Thoracic aorta (tissue), 2 donors: ENCODE results near the gene ARSI. TPM values are rescaled to one million over a fixed set of nuclear protein-coding genes. Genes with fewer than 3 reads are reported as not detected.

Experiments used
- ATAC-seq: fragments of 150-250 bp; one replicate; pipeline ENCODE4 v1.8.0; 2017; ENCODE audit warnings: low read depth; ENCODE audit not compliant: insufficient number of reproducible peaks, low FRiP score
- DNase-seq: peaks from one replicate; pipeline ENCODE4 v3.0.0-alpha.2; 2020; ENCODE audit warnings: low spot score
- H3K27ac ChIP-seq, 2 donors: fragments of 200-600 bp; sonication (generic); 1 replicate in 1 of 2; 2 replicates in 1 of 2; pipeline ENCODE4 v1.5.1; 2016; ENCODE audit warnings: mild to moderate bottlenecking in 2 of 2, moderate library complexity in 2 of 2
- H3K27me3 ChIP-seq: fragments of 200-600 bp; sonication (generic); replicated peaks from 2 replicates; pipeline ENCODE4 v1.6.0; 2016; ENCODE audit warnings: mild to moderate bottlenecking; ENCODE audit not compliant: insufficient read depth
- H3K36me3 ChIP-seq: fragments of 200-600 bp; sonication (generic); one replicate; pipeline ENCODE4 v1.5.1; 2016
- H3K4me1 ChIP-seq, 2 donors: fragments of 200-600 bp; sonication (generic); 1 replicate in 1 of 2; 2 replicates in 1 of 2; pipeline versions ENCODE4 v1.5.1 to v1.6.0; 2016; ENCODE audit warnings: low read depth in 2 of 2, mild to moderate bottlenecking in 1 of 2; ENCODE audit not compliant: control insufficient read depth in 1 of 2
- H3K4me3 ChIP-seq: fragments of 200-600 bp; sonication (generic); 2 replicates; pipeline ENCODE4 v1.5.1; 2016; ENCODE audit warnings: mild to moderate bottlenecking
- H3K9me3 ChIP-seq: fragments of 200-600 bp; sonication (generic); 2 replicates; pipeline ENCODE4 v1.5.1; 2016
- total RNA-seq, 2 donors: library from RNA; depleted of rRNA; stranded (reverse); fragments of >200 nt; gene quantifications; one replicate each; pipeline versions ENCODE4 v1.1.0 to v1.2.3, GENCODE V29; 2016
- TF ChIP-seq, protein P1 (sequence below): fragments of 200-600 bp; sonication (generic); IDR thresholded peaks from one replicate; pipeline ENCODE4 v1.5.1; 2019; ENCODE audit warnings: antibody characterized with exemption

ARSI gene
- total RNA-seq, 2 donors from 2014 or later, result 0.41 to 4.3 TPM

DNA sequence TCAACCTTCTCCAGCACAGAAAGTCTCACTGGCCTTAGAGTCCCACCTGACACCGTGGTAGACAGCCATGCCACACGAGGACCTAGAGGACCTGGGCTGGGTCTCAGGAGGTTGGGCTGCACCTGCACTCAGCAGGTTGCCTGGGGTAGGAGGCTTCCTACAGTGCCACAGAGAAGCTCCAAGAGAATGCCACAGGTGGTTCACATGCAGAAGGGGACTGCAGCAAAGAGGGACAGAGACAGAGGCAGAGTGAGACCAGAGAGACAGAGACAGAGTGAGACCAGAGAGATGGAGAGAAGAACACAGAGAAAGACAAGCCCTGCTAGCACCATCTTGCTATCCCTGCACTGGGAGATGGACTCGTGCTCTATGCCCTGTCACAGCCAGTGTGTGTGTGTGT, 18.8 kb downstream of the ARSI start:
- Histone ChIP-seq H3K36me3 (no peaks in the 10 kb centered on the region), H3K4me1 (no peaks in the 10 kb centered on the region), H3K4me3 (no peak overlapping the region), H3K27ac (no peak overlapping the region), H3K27me3 (no peaks in the 10 kb centered on the region), H3K9me3 (no peaks in the 10 kb centered on the region)
- no peak for DNase-seq
- no peak for ATAC-seq
- TF ChIP-seq, protein P1, sequence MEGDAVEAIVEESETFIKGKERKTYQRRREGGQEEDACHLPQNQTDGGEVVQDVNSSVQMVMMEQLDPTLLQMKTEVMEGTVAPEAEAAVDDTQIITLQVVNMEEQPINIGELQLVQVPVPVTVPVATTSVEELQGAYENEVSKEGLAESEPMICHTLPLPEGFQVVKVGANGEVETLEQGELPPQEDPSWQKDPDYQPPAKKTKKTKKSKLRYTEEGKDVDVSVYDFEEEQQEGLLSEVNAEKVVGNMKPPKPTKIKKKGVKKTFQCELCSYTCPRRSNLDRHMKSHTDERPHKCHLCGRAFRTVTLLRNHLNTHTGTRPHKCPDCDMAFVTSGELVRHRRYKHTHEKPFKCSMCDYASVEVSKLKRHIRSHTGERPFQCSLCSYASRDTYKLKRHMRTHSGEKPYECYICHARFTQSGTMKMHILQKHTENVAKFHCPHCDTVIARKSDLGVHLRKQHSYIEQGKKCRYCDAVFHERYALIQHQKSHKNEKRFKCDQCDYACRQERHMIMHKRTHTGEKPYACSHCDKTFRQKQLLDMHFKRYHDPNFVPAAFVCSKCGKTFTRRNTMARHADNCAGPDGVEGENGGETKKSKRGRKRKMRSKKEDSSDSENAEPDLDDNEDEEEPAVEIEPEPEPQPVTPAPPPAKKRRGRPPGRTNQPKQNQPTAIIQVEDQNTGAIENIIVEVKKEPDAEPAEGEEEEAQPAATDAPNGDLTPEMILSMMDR, result no peak

DNA sequence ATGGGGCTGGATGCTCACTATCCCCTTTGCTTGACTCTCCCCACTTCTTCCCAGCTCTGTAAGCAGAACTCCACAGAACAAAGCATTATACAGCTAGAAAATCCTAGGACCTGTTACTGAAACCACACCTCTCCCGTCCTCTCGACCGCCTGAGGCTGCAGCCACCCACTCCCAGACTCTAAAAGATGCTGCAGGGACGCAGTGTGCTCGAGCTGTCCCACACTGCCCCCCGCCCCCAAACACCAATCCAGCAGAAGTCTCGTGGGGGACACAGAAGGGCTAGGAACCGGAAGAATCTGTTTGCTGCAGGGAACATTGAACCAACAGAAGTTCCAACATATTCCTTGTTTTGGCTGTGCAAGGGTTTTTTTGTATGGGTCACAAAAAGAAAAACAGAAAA, 20.7 kb downstream of the ARSI start:
- no peak overlapping the region for H3K27ac ChIP-seq
- DNase-seq, result no peak
- H3K27me3 ChIP-seq, result no peaks in the 10 kb centered on the region
- H3K4me1 ChIP-seq, result no peaks in the 10 kb centered on the region
- H3K9me3 ChIP-seq, result no peaks in the 10 kb centered on the region
- H3K36me3 ChIP-seq, result no peaks in the 10 kb centered on the region
- no peak overlapping the region for H3K4me3 ChIP-seq
- TF ChIP-seq, protein P1, result no peak
- no peak for ATAC-seq

DNA sequence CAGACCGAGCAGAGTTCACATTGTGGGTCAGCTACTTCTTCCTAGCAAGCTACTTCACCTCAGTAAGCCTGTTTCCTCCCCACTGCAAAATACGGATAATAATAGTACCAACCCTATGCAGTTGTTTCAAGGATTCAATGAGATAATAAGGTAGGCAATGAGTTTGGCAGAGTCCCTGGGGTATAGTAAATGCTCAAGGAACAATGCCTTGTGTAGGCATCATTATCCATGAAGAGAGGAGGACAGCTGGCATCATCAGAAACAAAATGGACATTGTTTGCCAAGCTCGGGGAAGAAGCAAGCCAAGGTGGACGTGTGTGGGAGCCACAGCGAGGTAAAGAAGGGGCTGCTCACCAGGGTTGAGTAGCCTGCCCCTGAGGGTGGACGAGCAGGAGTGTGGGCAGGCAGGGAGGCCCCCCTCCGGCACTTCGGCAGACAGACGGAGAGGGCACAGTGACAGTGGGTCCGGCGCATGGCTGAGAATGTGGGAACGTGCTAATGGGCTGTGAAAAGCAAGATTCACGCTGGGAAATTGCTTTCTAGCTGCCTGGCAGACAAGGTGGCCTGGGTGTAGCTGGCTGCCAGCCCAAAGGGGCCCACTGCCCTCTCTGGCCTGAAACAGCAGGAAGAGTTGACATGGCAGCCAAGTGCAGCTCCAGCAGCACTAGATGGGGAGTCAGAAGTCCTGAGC, 23.2 kb downstream of the ARSI start:
- Histone ChIP-seq H3K27me3 (no peaks in the 10 kb centered on the region), H3K4me3 (no peak overlapping the region), H3K27ac (no peak overlapping the region), H3K4me1 (no peaks in the 10 kb centered on the region), H3K9me3 (no peaks in the 10 kb centered on the region), H3K36me3 (no peaks in the 10 kb centered on the region)
- TF ChIP-seq, protein P1, result no peak
- DNase-seq (no peak), ATAC-seq (no peak)

GRCh38 chr5:150278916-150279315, 23.8 kb downstream of the ARSI start:
- ATAC-seq, result no peak
- no peak overlapping the region for H3K27ac ChIP-seq

DNA sequence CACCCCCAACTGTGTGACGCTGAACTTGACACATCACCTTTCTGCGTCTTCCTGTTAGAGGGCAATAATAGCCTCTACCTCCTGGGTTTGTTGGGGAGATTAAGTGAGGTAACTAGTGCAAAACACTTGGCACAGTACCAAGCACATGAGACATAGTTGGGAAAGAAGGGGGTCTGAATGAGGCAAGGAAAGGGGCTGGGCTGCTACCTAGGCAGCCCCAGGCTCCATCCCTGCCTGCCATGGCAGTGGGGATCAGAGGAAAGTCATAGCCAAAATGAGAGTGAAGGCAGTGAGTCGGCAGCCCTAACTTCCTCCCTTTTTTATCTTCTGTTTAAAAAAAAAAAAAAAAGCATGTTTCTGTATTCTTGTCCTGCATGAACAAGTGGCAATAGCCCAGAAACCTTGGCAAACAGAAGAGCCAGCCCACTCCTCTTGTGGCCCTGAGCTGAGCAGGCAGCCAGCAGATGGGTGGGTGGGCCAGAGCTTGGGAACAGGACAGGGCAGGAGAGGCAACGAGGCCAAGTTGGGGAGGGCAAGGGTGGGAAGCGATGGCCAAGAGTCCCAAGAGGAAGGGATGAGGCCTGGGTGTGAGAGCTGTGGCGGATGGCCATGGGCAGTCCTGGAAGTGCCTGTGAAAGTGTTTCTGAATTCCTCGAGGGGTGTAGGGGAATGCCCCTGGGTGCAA, 24.5 kb downstream of the ARSI start:
- DNase-seq, result no peak
- Histone ChIP-seq H3K4me1 (no peaks in the 10 kb centered on the region), H3K27me3 (no peaks in the 10 kb centered on the region), H3K4me3 (no peak overlapping the region), H3K9me3 (no peaks in the 10 kb centered on the region), H3K27ac (no peak overlapping the region), H3K36me3 (no peaks in the 10 kb centered on the region)
- ATAC-seq, result no peak
- TF ChIP-seq, protein P1, result no peak

More at GRCh38 chr5:150278916-150279315, 23.8 kb downstream of the ARSI start:
- Histone ChIP-seq H3K4me3 (no peak overlapping the region), H3K36me3 (no peaks in the 10 kb centered on the region), H3K4me1 (no peaks in the 10 kb centered on the region), H3K9me3 (no peaks in the 10 kb centered on the region), H3K27me3 (no peaks in the 10 kb centered on the region)
- TF ChIP-seq, protein P1, result no peak
- no peak for DNase-seq
